Sigmoid colon (tissue), 7 donors: Measurements from ENCODE around the gene DUSP23. TPM values are rescaled to one million over a fixed set of nuclear protein-coding genes. Genes with fewer than 3 reads are reported as not detected.

Experiments
- DNase-seq: peaks from one replicate; pipeline ENCODE4 v3.0.0-alpha.2; 2019
- H3K27ac ChIP-seq, 4 donors: fragments of 200-600 bp; sonication (generic); one replicate each; pipeline ENCODE4 v1.5.1; 2016 to 2019; ENCODE audit warnings: mild to moderate bottlenecking in 1 of 4
- H3K27me3 ChIP-seq, 3 donors: fragments of 200-600 bp; sonication (generic); one replicate each; pipeline ENCODE4 v1.5.1; 2019; ENCODE audit warnings: mild to moderate bottlenecking in 1 of 3
- H3K36me3 ChIP-seq, 4 donors: fragments of 200-600 bp; sonication (generic); one replicate each; pipeline ENCODE4 v1.5.1; 2016 to 2019
- H3K4me1 ChIP-seq, 4 donors: fragments of 200-600 bp; sonication (generic); one replicate each; pipeline ENCODE4 v1.5.1; 2017 to 2019
- H3K4me3 ChIP-seq, 4 donors: fragments of 200-600 bp; sonication (generic); one replicate each; pipeline ENCODE4 v1.5.1; 2017 to 2019; ENCODE audit warnings: mild to moderate bottlenecking in 2 of 4, moderate library complexity in 1 of 4
- H3K9me3 ChIP-seq, 4 donors: fragments of 200-600 bp in 3 of 4; sonication (generic) in 3 of 4; one replicate each; pipeline versions ENCODE4 v1.5.1 to v1.6.1; 2013 to 2019
- EP300 ChIP-seq, 4 donors: sonication (generic); formaldehyde crosslinking; IDR thresholded peaks; one replicate each; pipeline ENCODE4 v1.6.1; 2017; ENCODE audit warnings: antibody characterized with exemption in 4 of 4
- POLR2A ChIP-seq, 2 donors: fragments of 450-650 bp; IDR thresholded peaks; one replicate each; pipeline ENCODE4 v1.6.1; 2016; ENCODE audit warnings: antibody characterized with exemption in 2 of 2, mild to moderate bottlenecking in 2 of 2, moderate library complexity in 2 of 2
- POLR2AphosphoS5 ChIP-seq, 4 donors: sonication (generic); formaldehyde crosslinking; IDR thresholded peaks; one replicate each; pipeline ENCODE4 v1.6.1; 2017; ENCODE audit warnings: antibody characterized with exemption in 4 of 4
- WGBS, 2 donors: extraction: QIAGEN DNeasy Blood & Tissue Kit; methylation state at CpG; one replicate each; pipeline ENCODE4 v1.1.7; 2013; 5-methylcytosine and 5-hydroxymethylcytosine counted together
- intact Hi-C: fragments of 100-400 bp; cut with DNase I; formaldehyde crosslinking; loops from one replicate; pipeline ENCODE4 v1.15.1; 2023
- polyA plus RNA-seq, 3 donors: library from polyadenylated mRNA; stranded (reverse); fragments of 200-250 nt; gene quantifications; one replicate each; pipeline ENCODE4 v1.2.3, GENCODE V29; 2013
- total RNA-seq, 4 donors: library from RNA; depleted of rRNA; stranded (reverse); fragments of >200 nt; gene quantifications; one replicate each; pipeline ENCODE4 v1.1.0, GENCODE V29; 2016
- TF ChIP-seq, protein P1 (sequence below), 4 experiments: fragments of 450-650 bp in 3 of 4; fragments of 200-600 bp in 1 of 4; IDR thresholded peaks; one replicate each; pipeline ENCODE4 v1.5.1; 2016 to 2019; ENCODE audit warnings: antibody characterized with exemption in 4 of 4, mild to moderate bottlenecking in 3 of 4, moderate library complexity in 2 of 4
- donor health status: healthy with polysubstance abuse.
- donor health status: Bipolar disorder and iron deficiency.
- donor health status: healthy.

Gene DUSP23
- total and polyA plus RNA-seq, 7 donors: 40.4 to 88.7 (median 59.1) TPM

DNA sequence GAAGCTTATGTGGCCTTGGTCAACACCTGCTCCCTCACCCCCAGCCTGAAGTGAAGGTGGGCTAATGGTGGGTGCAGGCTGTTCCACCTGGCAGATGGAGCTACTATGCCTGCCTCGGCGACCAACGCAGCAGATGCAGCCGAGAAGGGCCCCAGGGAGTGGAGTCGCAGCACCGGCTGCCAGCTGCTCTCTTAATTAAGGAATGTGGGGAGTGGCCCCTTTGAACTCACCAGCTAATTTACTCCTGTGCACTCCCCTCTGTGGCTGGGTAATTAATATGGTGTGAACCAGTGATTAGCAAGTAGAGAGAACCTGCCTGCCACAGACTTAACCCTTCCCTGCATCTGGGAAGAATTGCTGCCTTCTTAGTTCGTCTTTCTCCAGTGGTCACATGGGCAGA is 42.6 kb downstream of the DUSP23 start:
- H3K27ac ChIP-seq: no peak overlapping the region
- H3K4me1 ChIP-seq: no peaks in the 10 kb centered on the region
- TF ChIP-seq POLR2A (IDR thresholded peaks at IDR 0.05): no peak
- TF ChIP-seq EP300 (IDR thresholded peaks at IDR 0.05): no peak
- TF ChIP-seq, protein P1, sequence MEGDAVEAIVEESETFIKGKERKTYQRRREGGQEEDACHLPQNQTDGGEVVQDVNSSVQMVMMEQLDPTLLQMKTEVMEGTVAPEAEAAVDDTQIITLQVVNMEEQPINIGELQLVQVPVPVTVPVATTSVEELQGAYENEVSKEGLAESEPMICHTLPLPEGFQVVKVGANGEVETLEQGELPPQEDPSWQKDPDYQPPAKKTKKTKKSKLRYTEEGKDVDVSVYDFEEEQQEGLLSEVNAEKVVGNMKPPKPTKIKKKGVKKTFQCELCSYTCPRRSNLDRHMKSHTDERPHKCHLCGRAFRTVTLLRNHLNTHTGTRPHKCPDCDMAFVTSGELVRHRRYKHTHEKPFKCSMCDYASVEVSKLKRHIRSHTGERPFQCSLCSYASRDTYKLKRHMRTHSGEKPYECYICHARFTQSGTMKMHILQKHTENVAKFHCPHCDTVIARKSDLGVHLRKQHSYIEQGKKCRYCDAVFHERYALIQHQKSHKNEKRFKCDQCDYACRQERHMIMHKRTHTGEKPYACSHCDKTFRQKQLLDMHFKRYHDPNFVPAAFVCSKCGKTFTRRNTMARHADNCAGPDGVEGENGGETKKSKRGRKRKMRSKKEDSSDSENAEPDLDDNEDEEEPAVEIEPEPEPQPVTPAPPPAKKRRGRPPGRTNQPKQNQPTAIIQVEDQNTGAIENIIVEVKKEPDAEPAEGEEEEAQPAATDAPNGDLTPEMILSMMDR (IDR thresholded peaks at IDR 0.05): no peak
- no peak for TF ChIP-seq POLR2AphosphoS5 (IDR thresholded peaks at IDR 0.05)
- DNase-seq: no peak
- 20 to 55% methylated on average over 7 of the region's 7 CpGs for WGBS, 2 donors
- H3K27me3 ChIP-seq: peaks cover 0 to 19% (median 0%) of the 10 kb centered on the region in 3 donors
- H3K9me3 ChIP-seq: no peaks in the 10 kb centered on the region
- no peak overlapping the region for H3K4me3 ChIP-seq
- intact Hi-C loops: no loop called here
- H3K36me3 ChIP-seq: no peaks in the 10 kb centered on the region

- no peak overlapping the region for H3K27ac ChIP-seq
- TF ChIP-seq POLR2A (IDR thresholded peaks at IDR 0.05) (no peak), POLR2AphosphoS5 (IDR thresholded peaks at IDR 0.05) (no peak), EP300 (IDR thresholded peaks at IDR 0.05) (no peak)
- TF ChIP-seq, protein P1 (IDR thresholded peaks at IDR 0.05): no peak
- 68 to 75% methylated on average over 3 of the region's 3 CpGs for WGBS, 2 donors
- H3K36me3 ChIP-seq: no peaks in the 10 kb centered on the region
- no peaks in the 10 kb centered on the region for H3K9me3 ChIP-seq
- no peak overlapping the region for H3K4me3 ChIP-seq
- intact Hi-C loops: no loop called here
- peaks cover 0 to 7% (median 3%) of the 10 kb centered on the region in 4 donors for H3K4me1 ChIP-seq
- DNase-seq: no peak
- peaks cover 0 to 19% (median 0%) of the 10 kb centered on the region in 3 donors for H3K27me3 ChIP-seq
Observed at GRCh38 chr1:159825564-159825963, 44.8 kb downstream of the DUSP23 start.

DNA sequence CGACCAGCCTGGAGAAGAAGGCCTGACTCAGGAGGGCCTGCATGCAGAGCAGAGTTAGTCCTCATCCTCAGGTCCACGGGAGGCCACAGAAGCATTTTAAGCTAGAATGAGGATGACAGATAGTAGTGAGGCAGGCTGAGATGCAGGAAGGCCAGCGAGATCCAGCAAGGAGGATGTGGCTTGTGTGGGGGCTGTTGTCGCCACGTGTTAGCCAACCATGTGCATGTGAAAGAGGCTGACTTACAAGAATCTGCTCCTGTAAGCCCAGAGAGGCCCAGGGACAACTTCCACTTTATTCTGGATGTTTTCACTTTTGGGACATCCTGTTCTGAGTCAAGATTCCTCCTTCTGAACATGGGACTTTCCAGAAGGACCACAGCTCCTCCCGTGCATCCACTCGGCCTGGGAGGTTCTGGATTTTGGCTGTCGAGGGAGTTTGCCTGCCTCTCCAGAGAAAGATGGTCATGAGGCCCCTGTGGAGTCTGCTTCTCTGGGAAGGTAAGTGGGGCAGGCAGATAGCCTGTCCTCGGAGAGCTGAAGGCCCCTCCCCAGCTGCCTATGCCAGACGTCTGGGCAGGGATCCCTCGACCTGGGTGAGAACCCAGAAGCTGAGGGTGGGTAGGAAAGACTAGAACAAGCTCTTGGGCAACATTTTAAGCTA is 45.8 kb downstream of the DUSP23 start, which contains the start of gene SLAMF8:
SLAMF8 (plus strand) TSS at position 433 of the 661 bp plus-strand sequence; CDS start at position 459, 26 bp downstream.
- DNase-seq: no peak
- H3K4me3 ChIP-seq: peak within 1 kb of the TSS in 1 of 4 donors; percentile 20
- WGBS, 2 donors: 67 to 75% methylated on average over 11 of the region's 11 CpGs
- intact Hi-C loops: no loop called here
- no peaks in the 10 kb centered on the region for H3K9me3 ChIP-seq
- no peak within 1 kb of the TSS for H3K27ac ChIP-seq
- H3K36me3 ChIP-seq: no peaks in the 10 kb centered on the region
- peaks cover 0 to 19% (median 0%) of the 10 kb centered on the region in 3 donors for H3K27me3 ChIP-seq
- peaks cover 0 to 7% (median 3%) of the 10 kb centered on the region in 4 donors for H3K4me1 ChIP-seq
- TF ChIP-seq POLR2AphosphoS5 (IDR thresholded peaks at IDR 0.05) (no peak), EP300 (IDR thresholded peaks at IDR 0.05) (no peak), POLR2A (IDR thresholded peaks at IDR 0.05) (no peak)
- TF ChIP-seq, protein P1 (IDR thresholded peaks at IDR 0.05): no peak

GRCh38 chr1:159827102-159827490 is 46.3 kb downstream of the DUSP23 start:
- Histone ChIP-seq H3K27ac (no peak overlapping the region), H3K4me1 (peaks cover 0 to 7% (median 3%) of the 10 kb centered on the region in 4 donors), H3K4me3 (peak overlapping the region in 1 of 4 donors; percentile 20), H3K27me3 (peaks cover 0 to 19% (median 0%) of the 10 kb centered on the region in 3 donors), H3K36me3 (no peaks in the 10 kb centered on the region), H3K9me3 (no peaks in the 10 kb centered on the region)
- DNase-seq: no peak
- intact Hi-C loops: no loop called here
- TF ChIP-seq, protein P1 (IDR thresholded peaks at IDR 0.05): no peak
- TF ChIP-seq EP300 (IDR thresholded peaks at IDR 0.05): no peak
- no peak for TF ChIP-seq POLR2A (IDR thresholded peaks at IDR 0.05)
- no peak for TF ChIP-seq POLR2AphosphoS5 (IDR thresholded peaks at IDR 0.05)
- WGBS, 2 donors: 87 to 91% methylated on average over 6 of the region's 6 CpGs
